Measurements from ENCODE around the gene LYPD1. TPM values are rescaled to one million over a fixed set of nuclear protein-coding genes. Genes with fewer than 3 reads are reported as not detected.
"Not testable (repeated sequence)": the region's sequence is repeated elsewhere in the genome, so short reads cannot be mapped to it uniquely, and the experiment has no call there.

Gene LYPD1
- polyA plus RNA-seq, 1 experiment = 9.2 TPM

DNA sequence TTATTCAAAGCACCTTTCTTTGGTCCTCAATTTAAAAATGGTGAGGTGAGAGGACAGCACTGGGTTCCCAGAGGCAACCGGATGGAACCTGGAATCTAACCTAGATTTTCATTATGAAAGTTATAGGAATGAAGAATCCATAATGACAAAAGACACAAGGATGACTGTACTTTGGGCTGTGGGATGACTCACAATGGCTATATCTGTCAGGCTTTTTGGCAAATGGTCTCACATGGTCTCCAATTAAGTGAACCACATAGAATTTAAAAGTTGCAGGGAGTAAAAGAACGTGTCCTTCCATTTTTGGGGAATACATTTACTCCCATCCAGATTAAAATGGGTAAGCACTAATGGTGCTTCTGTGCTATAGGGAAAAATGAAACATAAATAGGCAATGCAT, 31.8 kb upstream of the LYPD1 start:
- no peak for DNase-seq (ENCODE audit: low read depth)
- Histone ChIP-seq H3K4me3 (ENCODE audit: low read depth, low read length) (no peak overlapping the region), H3K27me3 (ENCODE audit: control insufficient read depth, insufficient read depth, low read length) (no peaks in the 10 kb centered on the region), H3K36me3 (ENCODE audit: control insufficient read depth, insufficient read depth, low read length) (no peaks in the 10 kb centered on the region)
- POLR2A ChIA-PET = no interaction called here
- TF ChIP-seq, protein P1, sequence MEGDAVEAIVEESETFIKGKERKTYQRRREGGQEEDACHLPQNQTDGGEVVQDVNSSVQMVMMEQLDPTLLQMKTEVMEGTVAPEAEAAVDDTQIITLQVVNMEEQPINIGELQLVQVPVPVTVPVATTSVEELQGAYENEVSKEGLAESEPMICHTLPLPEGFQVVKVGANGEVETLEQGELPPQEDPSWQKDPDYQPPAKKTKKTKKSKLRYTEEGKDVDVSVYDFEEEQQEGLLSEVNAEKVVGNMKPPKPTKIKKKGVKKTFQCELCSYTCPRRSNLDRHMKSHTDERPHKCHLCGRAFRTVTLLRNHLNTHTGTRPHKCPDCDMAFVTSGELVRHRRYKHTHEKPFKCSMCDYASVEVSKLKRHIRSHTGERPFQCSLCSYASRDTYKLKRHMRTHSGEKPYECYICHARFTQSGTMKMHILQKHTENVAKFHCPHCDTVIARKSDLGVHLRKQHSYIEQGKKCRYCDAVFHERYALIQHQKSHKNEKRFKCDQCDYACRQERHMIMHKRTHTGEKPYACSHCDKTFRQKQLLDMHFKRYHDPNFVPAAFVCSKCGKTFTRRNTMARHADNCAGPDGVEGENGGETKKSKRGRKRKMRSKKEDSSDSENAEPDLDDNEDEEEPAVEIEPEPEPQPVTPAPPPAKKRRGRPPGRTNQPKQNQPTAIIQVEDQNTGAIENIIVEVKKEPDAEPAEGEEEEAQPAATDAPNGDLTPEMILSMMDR (IDR thresholded peaks at IDR 0.05; ENCODE audit: insufficient read depth, low read depth, low read length) = no peak
- CTCF ChIA-PET = no interaction called here

DNA sequence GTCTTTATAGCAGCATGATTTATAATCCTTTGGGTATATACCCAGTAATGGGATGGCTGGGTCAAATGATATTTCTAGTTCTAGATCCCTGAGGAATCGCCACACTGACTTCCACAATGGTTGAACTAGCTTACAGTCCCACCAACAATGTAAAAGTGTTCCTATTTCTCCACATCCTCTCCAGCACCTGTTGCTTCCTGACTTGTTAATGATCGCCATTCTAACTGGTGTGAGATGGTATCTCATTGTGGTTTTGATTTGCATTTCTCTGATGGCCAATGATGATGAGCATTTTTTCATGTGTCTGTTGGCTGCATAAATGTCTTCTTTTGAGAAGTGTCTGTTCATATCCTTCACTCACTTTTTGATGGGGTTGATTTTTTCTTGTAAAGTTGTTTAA, 29.8 kb upstream of the LYPD1 start:
- DNase-seq (ENCODE audit: low read depth); H3K4me3 ChIP-seq (ENCODE audit: low read depth, low read length); CTCF ChIA-PET; POLR2A ChIA-PET; H3K27me3 ChIP-seq (ENCODE audit: control insufficient read depth, insufficient read depth, low read length); H3K36me3 ChIP-seq (ENCODE audit: control insufficient read depth, insufficient read depth, low read length): not testable (repeated sequence)

DNA sequence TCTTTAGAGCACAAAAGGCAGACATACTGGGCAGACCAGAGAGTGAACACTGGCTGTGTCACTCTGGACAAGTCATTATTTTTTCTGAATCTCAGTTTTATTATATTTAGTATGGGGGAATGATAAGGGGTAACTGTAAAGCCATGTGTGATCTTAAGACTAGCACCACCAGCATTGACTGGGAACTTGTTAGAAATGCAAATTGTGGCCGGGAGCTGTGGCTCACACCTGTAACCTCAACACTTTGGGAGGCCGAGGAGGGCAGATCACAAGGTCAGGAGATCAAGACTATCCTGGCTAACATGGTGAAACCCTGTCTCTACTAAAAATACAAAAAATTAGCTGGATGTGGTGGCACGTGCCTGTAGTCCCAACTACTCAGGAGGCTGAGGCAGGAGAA, 28.3 kb upstream of the LYPD1 start:
- H3K36me3 ChIP-seq (ENCODE audit: control insufficient read depth, insufficient read depth, low read length); H3K4me3 ChIP-seq (ENCODE audit: low read depth, low read length); H3K27me3 ChIP-seq (ENCODE audit: control insufficient read depth, insufficient read depth, low read length); DNase-seq (ENCODE audit: low read depth); POLR2A ChIA-PET; CTCF ChIA-PET: not testable (repeated sequence)

DNA sequence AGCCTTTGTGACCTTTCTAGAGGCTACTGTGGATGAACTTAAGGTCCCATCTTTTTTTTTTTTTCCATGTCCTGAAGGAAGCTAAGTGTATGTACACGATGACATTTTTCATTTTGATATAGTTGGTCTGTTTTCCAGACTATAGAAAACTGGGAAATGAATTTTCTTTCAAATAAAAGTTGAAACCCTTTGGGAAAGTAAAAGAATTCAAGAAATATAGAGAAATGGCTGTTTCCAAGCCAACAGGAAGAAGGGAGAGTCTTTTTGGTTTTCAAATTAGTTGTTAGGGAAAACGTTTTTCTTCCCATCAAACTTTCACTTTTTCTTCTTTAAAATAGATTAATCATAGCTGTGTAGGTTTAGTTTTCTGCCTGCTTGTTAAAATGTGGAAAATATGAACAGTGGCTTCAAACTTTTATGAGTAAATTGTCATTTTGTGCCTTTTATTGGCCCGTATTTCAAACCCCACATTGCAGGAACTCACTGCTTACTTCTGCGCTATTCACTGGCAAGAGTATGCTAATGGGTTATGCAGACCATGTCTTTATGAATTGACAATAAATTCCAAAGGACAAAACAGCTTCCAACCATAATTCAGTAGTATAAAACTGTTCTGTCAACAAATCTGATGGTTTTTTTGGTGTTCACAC, 27.7 kb upstream of the LYPD1 start:
- H3K27me3 ChIP-seq (ENCODE audit: control insufficient read depth, insufficient read depth, low read length) = no peaks in the 10 kb centered on the region
- TF ChIP-seq, protein P1 (IDR thresholded peaks at IDR 0.05; ENCODE audit: insufficient read depth, low read depth, low read length) = no peak
- CTCF ChIA-PET = no interaction called here
- no peak for DNase-seq (ENCODE audit: low read depth)
- no peak overlapping the region for H3K4me3 ChIP-seq (ENCODE audit: low read depth, low read length)
- POLR2A ChIA-PET = no interaction called here
- H3K36me3 ChIP-seq (ENCODE audit: control insufficient read depth, insufficient read depth, low read length) = no peaks in the 10 kb centered on the region

DNA sequence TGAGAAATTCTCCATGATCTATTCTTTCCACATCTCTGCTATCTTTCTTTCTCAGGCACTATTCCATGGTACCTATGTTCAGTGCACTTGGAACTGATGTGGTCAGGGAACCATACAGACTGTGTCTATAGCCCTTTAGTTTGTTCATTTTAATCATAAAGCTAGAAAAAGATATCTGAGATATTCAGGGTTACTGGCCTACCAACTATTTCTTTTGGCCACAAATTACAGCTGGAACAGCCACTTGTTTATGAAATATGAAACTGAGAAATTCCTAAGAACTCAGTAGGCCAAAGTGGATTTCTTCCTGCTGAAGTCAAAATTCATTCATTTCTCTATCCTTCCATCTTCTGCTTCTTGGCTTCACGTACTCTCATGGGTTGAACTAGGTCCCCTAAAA, 22.8 kb upstream of the LYPD1 start:
- POLR2A ChIA-PET = no interaction called here

DNA sequence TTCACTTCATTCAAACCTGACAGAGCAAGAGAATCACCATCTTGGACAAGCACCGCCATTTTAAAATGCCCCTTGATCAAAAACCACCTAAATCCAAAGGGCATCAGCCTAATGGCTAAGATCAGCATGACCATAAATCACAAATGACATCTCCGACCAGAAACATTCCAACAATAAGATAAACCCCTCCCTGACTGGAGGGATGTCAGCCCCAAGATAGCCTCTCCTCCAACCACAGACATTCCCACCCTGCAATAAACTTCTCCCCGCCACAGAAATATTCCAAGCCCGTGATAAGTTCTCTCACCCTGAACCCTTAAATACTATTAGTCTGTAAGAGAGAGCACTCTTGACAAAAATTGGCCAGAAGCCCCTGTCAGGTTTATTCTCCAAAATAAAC, 21.6 kb upstream of the LYPD1 start:
- TF ChIP-seq, protein P1 (IDR thresholded peaks at IDR 0.05; ENCODE audit: insufficient read depth, low read depth, low read length) = no peak
- Histone ChIP-seq H3K27me3 (ENCODE audit: control insufficient read depth, insufficient read depth, low read length) (no peaks in the 10 kb centered on the region), H3K4me3 (ENCODE audit: low read depth, low read length) (no peak overlapping the region), H3K36me3 (ENCODE audit: control insufficient read depth, insufficient read depth, low read length) (no peaks in the 10 kb centered on the region)
- no peak for DNase-seq (ENCODE audit: low read depth)
- CTCF ChIA-PET = no interaction called here
- POLR2A ChIA-PET = no interaction called here

More for the DNA sequence above, 22.8 kb upstream of the LYPD1 start:
- CTCF ChIA-PET = no interaction called here
- H3K36me3 ChIP-seq (ENCODE audit: control insufficient read depth, insufficient read depth, low read length) = no peaks in the 10 kb centered on the region
- H3K4me3 ChIP-seq (ENCODE audit: low read depth, low read length) = no peak overlapping the region
- no peak for DNase-seq (ENCODE audit: low read depth)
- no peaks in the 10 kb centered on the region for H3K27me3 ChIP-seq (ENCODE audit: control insufficient read depth, insufficient read depth, low read length)
- TF ChIP-seq, protein P1 (IDR thresholded peaks at IDR 0.05; ENCODE audit: insufficient read depth, low read depth, low read length) = no peak
